ENCODE results near the gene RHOB.
"Not testable (repeated sequence)": the region's sequence is repeated elsewhere in the genome, so short reads cannot be mapped to it uniquely, and the experiment has no call there.

Gene RHOB

DNA sequence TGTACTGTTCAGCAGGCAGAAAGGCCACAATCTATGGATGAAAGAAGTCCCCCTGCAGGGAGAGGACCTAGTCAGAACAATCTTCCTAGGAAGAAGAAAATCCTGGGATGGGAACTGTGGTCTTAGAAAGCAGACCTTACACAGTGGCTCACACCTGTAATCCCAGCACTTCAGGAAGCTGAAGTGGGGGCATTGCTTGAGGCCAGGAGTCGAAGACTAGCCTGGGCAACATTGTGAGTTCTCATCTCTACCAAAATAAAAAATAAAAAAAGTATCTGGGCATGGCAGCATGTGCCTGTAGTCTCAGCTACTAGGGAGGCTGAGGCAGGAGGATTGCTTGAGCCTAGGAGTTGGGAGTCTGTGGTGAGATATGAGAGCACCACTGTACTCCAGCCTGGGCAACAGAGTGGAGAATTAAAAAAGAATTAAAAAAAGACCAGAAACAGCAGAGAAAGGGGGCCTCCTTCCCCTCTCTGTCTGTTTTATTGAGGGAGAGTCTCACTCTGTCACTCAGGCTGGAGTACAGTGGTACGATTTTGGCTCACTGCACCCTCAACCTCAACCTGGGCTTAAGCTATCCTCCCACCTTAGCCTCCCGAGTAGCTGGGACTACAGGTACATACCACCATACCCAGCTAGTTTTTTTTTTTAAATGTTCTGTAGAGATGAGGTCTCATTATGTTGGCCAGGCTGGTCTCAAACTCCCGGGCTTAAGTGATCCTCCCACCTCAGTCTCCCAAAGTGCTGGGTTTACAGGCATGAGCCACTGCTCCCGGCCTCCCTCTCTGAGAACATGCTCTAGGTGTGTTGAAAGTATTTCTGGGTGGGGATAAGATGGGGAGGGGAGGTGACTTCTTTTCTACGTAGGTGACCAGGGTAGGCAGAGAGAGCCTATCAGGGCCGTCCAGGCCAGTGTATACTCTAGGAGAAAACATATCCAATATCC lies 7.4 kb downstream of the RHOB start:
- DNase-seq (ENCODE audit: low spot score) = peak; percentile 68
- TF ChIP-seq, protein P1, sequence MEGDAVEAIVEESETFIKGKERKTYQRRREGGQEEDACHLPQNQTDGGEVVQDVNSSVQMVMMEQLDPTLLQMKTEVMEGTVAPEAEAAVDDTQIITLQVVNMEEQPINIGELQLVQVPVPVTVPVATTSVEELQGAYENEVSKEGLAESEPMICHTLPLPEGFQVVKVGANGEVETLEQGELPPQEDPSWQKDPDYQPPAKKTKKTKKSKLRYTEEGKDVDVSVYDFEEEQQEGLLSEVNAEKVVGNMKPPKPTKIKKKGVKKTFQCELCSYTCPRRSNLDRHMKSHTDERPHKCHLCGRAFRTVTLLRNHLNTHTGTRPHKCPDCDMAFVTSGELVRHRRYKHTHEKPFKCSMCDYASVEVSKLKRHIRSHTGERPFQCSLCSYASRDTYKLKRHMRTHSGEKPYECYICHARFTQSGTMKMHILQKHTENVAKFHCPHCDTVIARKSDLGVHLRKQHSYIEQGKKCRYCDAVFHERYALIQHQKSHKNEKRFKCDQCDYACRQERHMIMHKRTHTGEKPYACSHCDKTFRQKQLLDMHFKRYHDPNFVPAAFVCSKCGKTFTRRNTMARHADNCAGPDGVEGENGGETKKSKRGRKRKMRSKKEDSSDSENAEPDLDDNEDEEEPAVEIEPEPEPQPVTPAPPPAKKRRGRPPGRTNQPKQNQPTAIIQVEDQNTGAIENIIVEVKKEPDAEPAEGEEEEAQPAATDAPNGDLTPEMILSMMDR (IDR thresholded peaks at IDR 0.05) = no peak
- Histone ChIP-seq H3K4me3 (no peak overlapping the region), H3K27ac (peak overlapping the region in 1 of 2 donors; percentile 24)

- Histone ChIP-seq H3K27ac (peak overlapping the region in 1 of 2 donors; percentile 24), H3K4me3 (no peak overlapping the region)
- peak; percentile 71 for DNase-seq (ENCODE audit: low spot score)
Observed at GRCh38 chr2:20455076-20455587, 8.3 kb downstream of the RHOB start.

GRCh38 chr2:20456116-20456571 lies 9.3 kb downstream of the RHOB start:
- peak; percentile 70 for DNase-seq (ENCODE audit: low spot score)
- peak overlapping the region; percentile 17 to 62 for H3K27ac ChIP-seq
- no peak overlapping the region for H3K4me3 ChIP-seq
- TF ChIP-seq, protein P1 (IDR thresholded peaks at IDR 0.05) = no peak

More at GRCh38 chr2:20455076-20455587, 8.3 kb downstream of the RHOB start:
- TF ChIP-seq, protein P1 (IDR thresholded peaks at IDR 0.05) = no peak

DNA sequence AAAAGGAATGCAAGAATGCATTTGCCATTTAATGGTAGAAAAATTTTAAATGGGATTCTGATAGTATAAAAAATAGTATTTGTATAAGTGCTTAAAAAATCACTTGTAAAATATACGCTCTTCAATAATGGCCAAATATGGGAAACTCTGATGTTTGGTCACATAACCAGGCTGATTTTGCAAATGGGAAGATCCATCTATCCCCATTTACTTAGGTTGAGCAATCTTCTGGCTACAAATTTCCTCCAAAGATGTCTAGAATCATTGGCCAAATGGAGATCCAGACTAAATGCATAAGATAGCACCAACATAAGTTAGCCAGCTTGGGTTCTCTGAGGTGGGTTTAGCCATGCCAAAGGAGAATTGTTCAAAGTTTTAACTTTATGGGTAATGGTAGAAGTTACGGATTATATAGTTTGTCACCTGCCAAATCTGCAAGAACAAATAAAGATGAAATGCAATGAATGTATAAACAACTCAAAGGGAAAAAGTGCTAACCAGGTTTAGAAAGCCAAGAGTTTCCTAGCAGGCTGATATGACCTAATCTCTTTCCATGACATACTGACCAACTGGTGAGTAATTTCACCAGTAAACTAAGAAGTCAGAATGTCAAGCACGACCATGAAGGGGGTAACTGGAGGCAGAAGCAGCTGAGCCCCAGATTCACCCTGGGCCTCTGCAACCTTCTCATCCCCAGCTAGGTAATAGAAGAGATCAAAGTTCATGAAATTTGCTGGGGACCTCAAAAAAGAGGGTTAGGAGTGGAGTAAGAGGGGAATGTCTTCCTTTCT lies 10.0 kb downstream of the RHOB start:
- H3K4me3 ChIP-seq = no peak overlapping the region
- TF ChIP-seq, protein P1 (IDR thresholded peaks at IDR 0.05) = no peak
- DNase-seq (ENCODE audit: low spot score) = no peak
- H3K27ac ChIP-seq = peak overlapping the region; percentile 17 to 19

GRCh38 chr2:20457661-20458630 lies 11.1 kb downstream of the RHOB start:
- DNase-seq (ENCODE audit: low spot score) = peak; percentile 64
- Histone ChIP-seq H3K4me3 (no peak overlapping the region), H3K27ac (peak overlapping the region in 1 of 2 donors; percentile 19)
- TF ChIP-seq, protein P1 (IDR thresholded peaks at IDR 0.05) = no peak

- not testable (repeated sequence) for H3K27ac ChIP-seq, H3K4me3 ChIP-seq
- DNase-seq (ENCODE audit: low spot score) = peak; percentile 54
Observed at GRCh38 chr2:20458737-20459484, 12.0 kb downstream of the RHOB start.

All from coronary artery (tissue), 2 donors.